Nucleus accumbens (tissue), 56 donors: ENCODE results near the gene TAS1R3.

Experiments
- DNase-seq, 56 donors: peaks; one replicate each; lab custom pipeline; 2025; lab: John Stamatoyannopoulos, UW

TAS1R3 gene

GRCh38 chr1:1381294-1381693 lies 50.2 kb downstream of the TAS1R3 start:
- DNase-seq = no peak
